ENCODE data around the gene RAB40AL.

The RAB40AL gene

GRCh38 chrX:102979536-102979935 is 42.5 kb downstream of the RAB40AL start:
- DNase-seq (ENCODE audit: low spot score) (no peak), FAIRE-seq (no peak)

GRCh38 chrX:102983205-102983604 is 46.1 kb downstream of the RAB40AL start:
- no peak for FAIRE-seq
- DNase-seq (ENCODE audit: low spot score) = no peak

DNA sequence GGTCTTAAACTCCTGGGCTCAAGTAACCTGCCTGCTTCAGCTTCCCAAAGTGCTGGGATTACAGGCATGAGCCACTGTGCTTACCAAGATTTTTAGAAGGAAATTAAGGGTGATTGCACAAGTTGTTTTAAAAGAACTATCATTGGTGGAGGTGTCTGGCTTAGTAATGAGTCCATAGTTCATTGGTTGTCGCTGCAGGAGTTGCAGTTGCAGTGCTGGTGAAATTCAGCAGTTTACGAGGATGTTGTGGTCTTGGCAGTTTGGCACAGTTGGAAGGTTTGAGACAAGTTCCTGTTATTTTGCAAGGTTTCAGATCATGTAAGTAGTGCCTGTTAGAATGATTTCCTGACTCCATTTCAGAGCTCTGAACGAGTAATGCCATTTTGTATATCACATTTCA is 48.1 kb downstream of the RAB40AL start:
- no peak for FAIRE-seq
- no peak for DNase-seq (ENCODE audit: low spot score)

Data from RCC 7860 (cell line).